Epidermal melanocyte (primary cell): ENCODE data around the gene KCNIP1.

Source experiments
- DNase-seq: peaks from one replicate; pipeline ENCODE4 v3.0.0; 2011; ENCODE audit warnings: low spot score; ENCODE audit not compliant: insufficient read length

The KCNIP1 gene

GRCh38 chr5:170704417-170705192 is 200.8 kb downstream of the KCNIP1 start:
- no peak for DNase-seq

- DNase-seq, result no peak
Observed at GRCh38 chr5:170709640-170710039, 205.8 kb downstream of the KCNIP1 start.

GRCh38 chr5:170711300-170711699 is 207.5 kb downstream of the KCNIP1 start:
- no peak for DNase-seq

GRCh38 chr5:170715141-170715540 is 211.3 kb downstream of the KCNIP1 start:
- DNase-seq, result no peak

GRCh38 chr5:170716396-170716795 is 212.6 kb downstream of the KCNIP1 start:
- no peak for DNase-seq

GRCh38 chr5:170719551-170719950 is 215.7 kb downstream of the KCNIP1 start:
- DNase-seq, result no peak

- DNase-seq, result no peak
Observed at GRCh38 chr5:170720179-170720578, 216.4 kb downstream of the KCNIP1 start.

GRCh38 chr5:170720984-170721383 is 217.2 kb downstream of the KCNIP1 start:
- no peak for DNase-seq

- no peak for DNase-seq
Observed at GRCh38 chr5:170721681-170722080, 217.9 kb downstream of the KCNIP1 start.

GRCh38 chr5:170722316-170722715 is 218.5 kb downstream of the KCNIP1 start:
- DNase-seq, result no peak

GRCh38 chr5:170731052-170731451 is 227.2 kb downstream of the KCNIP1 start:
- no peak for DNase-seq

GRCh38 chr5:170732685-170733084 is 228.9 kb downstream of the KCNIP1 start:
- DNase-seq, result no peak

- DNase-seq, result no peak
Observed at GRCh38 chr5:170736966-170737365, 233.1 kb downstream of the KCNIP1 start.

GRCh38 chr5:170737591-170737990 is 233.8 kb downstream of the KCNIP1 start:
- DNase-seq, result no peak

- no peak for DNase-seq
Observed at GRCh38 chr5:170738840-170739239, 235.0 kb downstream of the KCNIP1 start.

GRCh38 chr5:170739446-170739845 is 235.6 kb downstream of the KCNIP1 start:
- no peak for DNase-seq

- no peak for DNase-seq
Observed at GRCh38 chr5:170740551-170741205, 236.9 kb downstream of the KCNIP1 start.

- no peak for DNase-seq
Observed at GRCh38 chr5:170741801-170742200, 238.0 kb downstream of the KCNIP1 start.

- no peak for DNase-seq
Observed at GRCh38 chr5:170743876-170744212, 240.0 kb downstream of the KCNIP1 start.

GRCh38 chr5:170745481-170746071 is 241.8 kb downstream of the KCNIP1 start:
- DNase-seq, result no peak

- no peak for DNase-seq
Observed at GRCh38 chr5:170746075-170746960, 242.5 kb downstream of the KCNIP1 start.

GRCh38 chr5:170746961-170747340 is 243.1 kb downstream of the KCNIP1 start:
- no peak for DNase-seq
